IMR-90 (cell line): ENCODE results near the gene SNAPIN. TPM values are rescaled to one million over a fixed set of nuclear protein-coding genes. Genes with fewer than 3 reads are reported as not detected.
A peak's percentile ranks its signal among the peaks of the same experiment; 100 is the strongest.

Experiments
- ATAC-seq: fragments of 200-7000 bp; cut with Tn5 transposase; 2 replicates; pipeline ENCODE4 v1.9.1; 2020; ENCODE audit warnings: low read depth, mild to moderate bottlenecking, moderate library complexity
- BruUV-seq: library from RNA; stranded (reverse); fragments of 400-500 nt; replicated peaks from 2 replicates; lab custom pipeline; 2021; lab: Mats Ljungman, UMichigan
- CTCF ChIA-PET: fragments of 300-600 bp; formaldehyde crosslinking; extraction: SDS; loops from one replicate; lab custom pipeline; 2021; ENCODE audit warnings: antibody characterized with exemption; lab: Yijun Ruan, JAX
- POLR2A ChIA-PET: fragments of 300-600 bp; sonication (Branson Sonifier 250); formaldehyde crosslinking; loops from one replicate; lab custom pipeline; 2022; ENCODE audit warnings: antibody characterized with exemption; ENCODE audit not compliant: unreplicated experiment; lab: Charles Lee
- DNase-seq: peaks from one replicate; pipeline ENCODE4 v3.0.0; 2013
- H2AFZ ChIP-seq: replicated peaks from 2 replicates; pipeline ENCODE3; 2013; ENCODE audit warnings: low read length, mild to moderate bottlenecking; ENCODE audit not compliant: poor library complexity
- H2AK5ac ChIP-seq: 2 replicates; pipeline ENCODE4 v1.6.1; 2013; ENCODE audit warnings: low read depth, low read length, inconsistent platforms
- H2AK9ac ChIP-seq: replicated peaks from 2 replicates; pipeline ENCODE3; 2013; ENCODE audit warnings: mild to moderate bottlenecking, low read depth, low read length, moderate library complexity; ENCODE audit not compliant: poor library complexity
- H2BK120ac ChIP-seq: 2 replicates; pipeline ENCODE4 v1.6.1; 2013; ENCODE audit warnings: low read depth, low read length, inconsistent platforms
- H2BK15ac ChIP-seq: 3 replicates; pipeline ENCODE4 v1.6.1; 2013; ENCODE audit warnings: low read depth, low read length, inconsistent platforms
- H2BK20ac ChIP-seq: 2 replicates; pipeline ENCODE4 v1.6.1; 2013; ENCODE audit warnings: low read depth, mild to moderate bottlenecking, inconsistent platforms, low read length, moderate library complexity
- H2BK5ac ChIP-seq: 2 replicates; pipeline ENCODE4 v1.6.1; 2013; ENCODE audit warnings: mild to moderate bottlenecking, low read depth, low read length, inconsistent platforms; ENCODE audit not compliant: poor library complexity, severe bottlenecking
- H3K14ac ChIP-seq: replicated peaks from 2 replicates; pipeline ENCODE4 v1.6.1; 2013; ENCODE audit warnings: low read depth, low read length, inconsistent platforms
- H3K18ac ChIP-seq: 2 replicates; pipeline ENCODE4 v1.6.1; 2013; ENCODE audit warnings: low read depth, low read length, control low read depth
- H3K23ac ChIP-seq: 2 replicates; pipeline ENCODE4 v1.6.1; 2013; ENCODE audit warnings: low read depth, low read length, inconsistent platforms
- H3K27ac ChIP-seq: 2 replicates; pipeline ENCODE4 v1.5.1; 2013; ENCODE audit warnings: mild to moderate bottlenecking, control low read depth, low read length; ENCODE audit not compliant: insufficient read depth
- H3K27me3 ChIP-seq: 2 replicates; pipeline ENCODE4 v1.6.1; 2013; ENCODE audit warnings: low read length; ENCODE audit not compliant: control insufficient read depth, insufficient read depth
- H3K36me3 ChIP-seq: 2 replicates; pipeline ENCODE4 v1.6.1; 2013; ENCODE audit warnings: low read length, mixed read lengths; ENCODE audit not compliant: control insufficient read depth, insufficient read depth
- H3K4ac ChIP-seq: 2 replicates; pipeline ENCODE4 v1.6.1; 2013; ENCODE audit warnings: low read depth, low read length, inconsistent platforms
- H3K4me1 ChIP-seq: 2 replicates; pipeline ENCODE4 v1.6.1; 2013; ENCODE audit warnings: low read length, mixed read lengths; ENCODE audit not compliant: control insufficient read depth, insufficient read depth
- H3K4me2 ChIP-seq: 2 replicates; pipeline ENCODE4 v1.6.1; 2013; ENCODE audit warnings: low read depth, mild to moderate bottlenecking, control low read depth, low read length, moderate library complexity
- H3K4me3 ChIP-seq: 2 replicates; pipeline ENCODE4 v1.5.1; 2013; ENCODE audit warnings: low read depth, mild to moderate bottlenecking, control low read depth, low read length, moderate library complexity; ENCODE audit not compliant: insufficient read depth
- H3K56ac ChIP-seq: 2 replicates; pipeline ENCODE4 v1.6.1; 2013; ENCODE audit warnings: low read length, inconsistent platforms; ENCODE audit not compliant: insufficient read depth; ENCODE audit errors: extremely low read depth
- H3K79me1 ChIP-seq, 2 experiments: 2 replicates each; pipeline ENCODE4 v1.6.1; 2013; ENCODE audit warnings: low read length in 2 of 2, inconsistent platforms in 1 of 2, low read depth in 1 of 2
- H3K9ac ChIP-seq: 2 replicates; pipeline ENCODE4 v1.6.1; 2013; ENCODE audit warnings: low read depth, low read length, control low read depth
- H3K9me1 ChIP-seq: 2 replicates; pipeline ENCODE4 v1.6.1; 2013; ENCODE audit warnings: low read length, inconsistent platforms; ENCODE audit not compliant: insufficient read depth
- H3K9me3 ChIP-seq: 2 replicates; pipeline ENCODE4 v1.6.1; 2013; ENCODE audit warnings: low read length; ENCODE audit not compliant: control insufficient read depth, insufficient read depth
- H4K20me1 ChIP-seq: 2 replicates; pipeline ENCODE4 v1.6.1; 2013; ENCODE audit warnings: low read length, inconsistent platforms; ENCODE audit not compliant: insufficient read depth
- H4K5ac ChIP-seq: 2 replicates; pipeline ENCODE4 v1.6.1; 2013; ENCODE audit warnings: mild to moderate bottlenecking, low read depth, low read length, control low read depth
- H4K8ac ChIP-seq, 2 experiments: 2 replicates each; pipeline ENCODE4 v1.6.1; 2013; ENCODE audit warnings: low read depth in 2 of 2, low read length in 2 of 2, control low read depth in 1 of 2, inconsistent platforms in 1 of 2
- H4K91ac ChIP-seq: 2 replicates; pipeline ENCODE4 v1.6.1; 2013; ENCODE audit warnings: low read depth, low read length, inconsistent platforms; ENCODE audit not compliant: insufficient read depth
- CEBPB ChIP-seq: IDR thresholded peaks from 2 replicates; pipeline ENCODE4 v1.6.1; 2012; ENCODE audit warnings: low read depth, low read length, improper control_type of control experiment
- ELK1 ChIP-seq: fragments of 150-350 bp; IDR thresholded peaks from 2 replicates; pipeline ENCODE4 v1.6.1; 2016; ENCODE audit warnings: low read depth, mild to moderate bottlenecking, low read length, moderate library complexity, borderline replicate concordance
- MAFK ChIP-seq: IDR thresholded peaks from 2 replicates; pipeline ENCODE4 v1.6.1; 2012; ENCODE audit warnings: low read depth, low read length, improper control_type of control experiment
- MXI1 ChIP-seq: IDR thresholded peaks from 2 replicates; pipeline ENCODE4 v1.6.1; 2012; ENCODE audit warnings: low read depth, mild to moderate bottlenecking, low read length, moderate library complexity, borderline replicate concordance
- NFE2L2 ChIP-seq: fragments of 150-350 bp; IDR thresholded peaks from 2 replicates; pipeline ENCODE4 v1.6.1; 2016; ENCODE audit warnings: low read depth, mild to moderate bottlenecking, low read length
- RAD21 ChIP-seq: IDR thresholded peaks from 2 replicates; pipeline ENCODE4 v1.6.1; 2012; ENCODE audit warnings: low read length, improper control_type of control experiment
- SMC3 ChIP-seq: fragments of 150-350 bp; IDR thresholded peaks from 2 replicates; pipeline ENCODE4 v1.6.1; 2016; ENCODE audit warnings: low read depth, mild to moderate bottlenecking, antibody characterized with exemption, low read length, moderate library complexity
- WGBS, 2 experiments: methylation state at CpG; one replicate each; pipeline versions ENCODE4 v1.1.5 to v1.1.7; 2013; ENCODE audit warnings: missing lambda C conversion rate in 2 of 2; ENCODE audit not compliant: insufficient read length in 1 of 2; ENCODE audit errors: extremely low coverage in 2 of 2; 5-methylcytosine and 5-hydroxymethylcytosine counted together
- dilution Hi-C: fragments of 300-500 bp; cut with HindIII; formaldehyde crosslinking; loops from one replicate; pipeline ENCODE4 v1.14.3; 2018; ENCODE audit warnings: low sequenced_read_pairs; ENCODE audit not compliant: unreplicated experiment
- in situ Hi-C: fragments of 300-500 bp; cut with MboI; formaldehyde crosslinking; loops from 3 replicates; pipeline ENCODE4 v1.14.3; 2019; ENCODE audit warnings: low sequenced_read_pairs, inconsistent platforms, mixed read lengths
- intact Hi-C: fragments of 100-400 bp; cut with micrococcal nuclease; formaldehyde crosslinking; loops from 2 replicates; pipeline ENCODE4 v1.10.0; 2022
- polyA plus RNA-seq, 3 experiments: library from polyadenylated mRNA; depleted of rRNA; stranded (reverse); fragments of >200 nt; gene quantifications; 2 replicates each; pipeline ENCODE4 v1.2.3, GENCODE V29; 2012; ENCODE audit warnings: low replicate concordance in 1 of 3
- total RNA-seq: library from RNA; depleted of rRNA; stranded (reverse); fragments of >200 nt; gene quantifications from 2 replicates; pipeline ENCODE4 v1.2.3, GENCODE V29; 2012

SNAPIN gene
- total and polyA plus RNA-seq, 2 of the 4 experiments (the other 2 are of a cell fraction) = 37.4 to 40.9 TPM

GRCh38 chr1:153628638-153629342 lies 29.7 kb upstream of the SNAPIN start (continued):
- TF ChIP-seq MXI1 = no peak
- no peak for TF ChIP-seq CEBPB

- in situ Hi-C loops (no loop called here), dilution Hi-C loops (no loop called here), intact Hi-C loops (loop anchor here (5.0 kb wide), 1 partner anchor 97 kb away; no protein-coding TSS in a partner anchor)
- TF ChIP-seq MAFK = no peak
- TF ChIP-seq CEBPB = no peak
- TF ChIP-seq RAD21 = no peak
- TF ChIP-seq NFE2L2 = no peak
- TF ChIP-seq ELK1 = no peak
- TF ChIP-seq MXI1 = no peak
- no peak for TF ChIP-seq SMC3
- Histone ChIP-seq H2BK120ac (no peak overlapping the region), H3K4me3 (no peak overlapping the region), H3K56ac (no peak overlapping the region), H2AK5ac (peak overlapping the region; percentile 32), H3K9me3 (no peaks in the 10 kb centered on the region), H3K4me1 (peaks cover 16% of the 10 kb centered on the region), H2BK15ac (peak overlapping the region; percentile 22; the same call in 1 of the 3 replicates), H3K79me1 (peaks cover 20 to 34% of the 10 kb centered on the region in 2 experiments), H2BK20ac (no peak overlapping the region), H3K4ac (0 out of 2 replicates have a peak overlapping the region, but pooled peaks have one; percentile 28), H2BK5ac (no peak overlapping the region), H4K91ac (peak overlapping the region; percentile 27; the same call in 1 of the 2 replicates), H3K18ac (no peak overlapping the region), H2AK9ac (peak overlapping the region; percentile 71), H3K9me1 (peaks cover 24% of the 10 kb centered on the region), H2AFZ (no peak overlapping the region), H3K23ac (no peak overlapping the region), H3K27me3 (no peaks in the 10 kb centered on the region), H4K20me1 (peaks cover 4% of the 10 kb centered on the region; the same call in 1 of the 2 replicates), H4K8ac (no peak overlapping the region), H3K36me3 (0 out of 2 replicates have a peak, but pooled peaks cover 5% of the 10 kb centered on the region), H3K4me2 (no peak overlapping the region), H3K9ac (no peak overlapping the region), H3K14ac (no peak overlapping the region), H3K27ac (no peak overlapping the region), H4K5ac (no peak overlapping the region)
- WGBS, 2 experiments = no CpG with 5 or more reads among the region's 5 CpGs
- CTCF ChIA-PET = interaction anchor here (0.9 kb wide), 1 partner anchor 119 kb away, joined by 3 read pairs; no protein-coding TSS in a partner anchor
- DNase-seq (no peak), ATAC-seq (no peak)
- BruUV-seq = no TSS peak
- POLR2A ChIA-PET = interaction anchor here (0.6 kb wide), 1 partner anchor 61 kb away, joined by 4 read pairs; no protein-coding TSS in a partner anchor
These were observed 29.2 kb upstream of the SNAPIN start for GRCh38 chr1:153629343-153629665.
